Fibroblast of lung (primary cell): ENCODE data around the gene SLC1A7. TPM values are rescaled to one million over a fixed set of nuclear protein-coding genes. Genes with fewer than 3 reads are reported as not detected.

ENCODE experiments used
- DNase-seq, 2 donors: peaks; one replicate each; pipeline versions ENCODE4 v3.0.0 to v3.0.0-alpha.2; 2010; ENCODE audit warnings: low read depth in 2 of 2
- H2AFZ ChIP-seq: 2 replicates; pipeline ENCODE4 v1.5.1; 2012; ENCODE audit warnings: low read length, control low read depth, inconsistent platforms
- H3K27ac ChIP-seq: 2 replicates; pipeline ENCODE4 v1.5.1; 2011; ENCODE audit warnings: low read length, control low read depth; ENCODE audit not compliant: insufficient read depth
- H3K27me3 ChIP-seq: 2 replicates; pipeline ENCODE4 v1.5.1; 2011; ENCODE audit warnings: mild to moderate bottlenecking, low read length; ENCODE audit not compliant: control insufficient read depth, insufficient read depth
- H3K36me3 ChIP-seq: 2 replicates; pipeline ENCODE4 v1.5.1; 2011; ENCODE audit warnings: low read length; ENCODE audit not compliant: control insufficient read depth, insufficient read depth
- H3K4me1 ChIP-seq: 2 replicates; pipeline ENCODE4 v1.5.1; 2011; ENCODE audit warnings: low read length; ENCODE audit not compliant: control insufficient read depth, insufficient read depth; ENCODE audit errors: extremely low read depth
- H3K4me2 ChIP-seq: 2 replicates; pipeline ENCODE4 v1.5.1; 2011; ENCODE audit warnings: low read length, control low read depth; ENCODE audit not compliant: insufficient read depth; ENCODE audit errors: extremely low read depth
- H3K4me3 ChIP-seq, 4 experiments: fragments of 200-600 bp in 1 of 4; sonication (generic) in 1 of 4; replicated peaks in 1 of 4; 2 replicates each; pipeline ENCODE4 v1.5.1; 2011 to 2016; ENCODE audit warnings: low read length in 4 of 4, low read depth in 3 of 4, mild to moderate bottlenecking in 3 of 4, control low read depth in 2 of 4, inconsistent platforms in 1 of 4, mixed read lengths in 1 of 4; ENCODE audit not compliant: insufficient read depth in 1 of 4; ENCODE audit errors: control extremely low read depth in 1 of 4
- H3K79me2 ChIP-seq: 2 replicates; pipeline ENCODE4 v1.5.1; 2012; ENCODE audit warnings: mild to moderate bottlenecking, low read length, inconsistent platforms; ENCODE audit not compliant: control insufficient read depth, insufficient read depth
- H3K9ac ChIP-seq: 2 replicates; pipeline ENCODE4 v1.5.1; 2011; ENCODE audit warnings: mild to moderate bottlenecking, low read length, control low read depth; ENCODE audit not compliant: insufficient read depth
- H3K9me3 ChIP-seq: 2 replicates; pipeline ENCODE4 v1.5.1; 2012; ENCODE audit warnings: low read depth, low read length; ENCODE audit not compliant: control insufficient read depth, insufficient read depth
- H4K20me1 ChIP-seq: 2 replicates; pipeline ENCODE4 v1.5.1; 2011; ENCODE audit warnings: low read length; ENCODE audit not compliant: control insufficient read depth, insufficient read depth; ENCODE audit errors: extremely low read depth
- CTCF ChIP-seq, 2 donors: IDR thresholded peaks in 1 of 2; conservative IDR thresholded peaks in 1 of 2; 1 replicate in 1 of 2; 2 replicates in 1 of 2; pipeline ENCODE4 v1.5.1; 2011 to 2012; ENCODE audit warnings: low read length in 2 of 2, control low read depth in 1 of 2, inconsistent platforms in 1 of 2, low read depth in 1 of 2, mild to moderate bottlenecking in 1 of 2
- EZH2 ChIP-seq: IDR thresholded peaks from 2 replicates; pipeline ENCODE4 v1.5.1; 2012; ENCODE audit warnings: low read length, control low read depth, mild to moderate bottlenecking; ENCODE audit errors: missing control alignments
- polyA plus RNA-seq, 2 donors: library from polyadenylated mRNA; depleted of rRNA in 1 of 2; stranded (reverse) in 1 of 2; unstranded in 1 of 2; fragments of >200 nt; gene quantifications; 2 replicates each; pipeline ENCODE4 v1.2.1, GENCODE V29; 2011 to 2012; ENCODE audit warnings: missing spikeins in 1 of 2
- total RNA-seq: library from RNA; depleted of rRNA; stranded (reverse); fragments of >200 nt; gene quantifications from 2 replicates; pipeline ENCODE4 v1.2.1, GENCODE V29; 2014

Gene SLC1A7
- total and polyA plus RNA-seq, 2 donors (not counting 1 experiment from before 2014, with no cell fraction given), result 0.15 to 0.33 TPM

DNA sequence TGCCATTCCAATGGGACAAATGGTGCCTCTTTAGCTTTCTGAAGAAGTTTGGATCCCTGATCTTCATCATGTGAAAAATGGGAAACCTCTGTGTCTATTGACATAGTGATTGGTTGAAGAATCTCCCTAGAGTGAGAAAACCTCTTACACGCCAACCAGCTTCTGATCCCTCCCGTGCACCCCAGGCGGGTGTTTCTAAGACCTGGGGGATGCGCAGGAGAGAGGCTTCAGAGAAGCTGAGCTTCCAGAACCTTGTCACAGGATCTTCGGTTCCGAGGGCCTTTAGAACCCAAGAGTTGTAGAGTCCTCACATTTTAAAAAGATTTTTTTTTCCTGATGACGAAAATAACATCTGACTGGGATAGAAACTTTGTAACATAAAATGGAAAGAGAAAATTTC is 69.2 kb downstream of the SLC1A7 start:
- TF ChIP-seq CTCF (conservative IDR thresholded peaks at IDR 0.05 in 1 of 2, IDR thresholded peaks at IDR 0.05 in 1 of 2; ENCODE audit: low read depth in 1 of 2, low read length in 2 of 2) (no peak), EZH2 (no peak)
- no peak for DNase-seq
- Histone ChIP-seq H3K9me3 (no peaks in the 10 kb centered on the region), H3K36me3 (peaks cover 12% of the 10 kb centered on the region), H3K4me1 (no peaks in the 10 kb centered on the region), H3K79me2 (no peaks in the 10 kb centered on the region), H3K27ac (no peak overlapping the region), H3K4me2 (no peak overlapping the region), H3K9ac (no peak overlapping the region), H2AFZ (no peak overlapping the region), H3K27me3 (no peaks in the 10 kb centered on the region), H4K20me1 (no peaks in the 10 kb centered on the region), H3K4me3 (no peak overlapping the region)

DNA sequence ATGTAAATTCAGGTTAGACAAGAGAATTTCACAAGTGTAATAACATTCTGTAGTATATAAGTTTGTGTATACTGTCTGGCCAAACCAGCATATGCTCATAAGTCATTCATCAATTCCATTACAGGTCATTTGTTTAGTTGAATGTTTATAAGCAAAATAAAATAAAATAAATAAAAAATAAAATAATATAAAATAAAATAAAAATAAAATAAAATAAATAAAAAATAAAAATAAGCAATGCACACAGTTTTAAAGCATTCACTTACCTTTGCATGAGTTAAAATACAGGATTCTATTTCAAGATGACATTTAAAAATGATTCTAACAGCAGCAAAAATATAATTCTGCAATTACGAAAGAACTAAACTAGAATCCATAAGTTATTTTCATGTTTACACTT is 70.5 kb downstream of the SLC1A7 start:
- DNase-seq, result no peak
- H3K36me3 ChIP-seq, result peaks cover 10% of the 10 kb centered on the region
- H3K9ac ChIP-seq, result no peak overlapping the region
- H3K27ac ChIP-seq, result no peak overlapping the region
- H3K4me2 ChIP-seq, result no peak overlapping the region
- H3K27me3 ChIP-seq, result no peaks in the 10 kb centered on the region
- H4K20me1 ChIP-seq, result no peaks in the 10 kb centered on the region
- H3K4me3 ChIP-seq, result no peak overlapping the region
- no peak overlapping the region for H2AFZ ChIP-seq
- H3K79me2 ChIP-seq, result no peaks in the 10 kb centered on the region
- TF ChIP-seq CTCF (conservative IDR thresholded peaks at IDR 0.05 in 1 of 2, IDR thresholded peaks at IDR 0.05 in 1 of 2; ENCODE audit: low read depth in 1 of 2, low read length in 2 of 2) (no peak), EZH2 (no peak)
- no peaks in the 10 kb centered on the region for H3K9me3 ChIP-seq
- no peaks in the 10 kb centered on the region for H3K4me1 ChIP-seq

- Histone ChIP-seq H3K4me3 (no peak overlapping the region), H2AFZ (no peak overlapping the region), H3K9me3 (no peaks in the 10 kb centered on the region), H3K27me3 (no peaks in the 10 kb centered on the region), H3K4me2 (no peak overlapping the region), H3K79me2 (no peaks in the 10 kb centered on the region), H3K27ac (no peak overlapping the region), H4K20me1 (no peaks in the 10 kb centered on the region), H3K36me3 (peaks cover 10% of the 10 kb centered on the region), H3K4me1 (peaks cover 5% of the 10 kb centered on the region), H3K9ac (no peak overlapping the region)
- DNase-seq, result no peak
- TF ChIP-seq EZH2, result no peak
- TF ChIP-seq CTCF (conservative IDR thresholded peaks at IDR 0.05 in 1 of 2, IDR thresholded peaks at IDR 0.05 in 1 of 2; ENCODE audit: low read depth in 1 of 2, low read length in 2 of 2), result no peak
Measured at GRCh38 chr1:53071167-53071865, 71.1 kb downstream of the SLC1A7 start.
